GM19351 (cell line): ENCODE results near the gene VPS33A.
"Not testable (repeated sequence)": the region's sequence is repeated elsewhere in the genome, so short reads cannot be mapped to it uniquely, and the experiment has no call there.

Source experiments
- ATAC-seq: cut with Tn5 transposase; IDR thresholded peaks from one replicate; pipeline ENCODE4 v1.9.1; 2021; ENCODE audit warnings: mild to moderate bottlenecking, moderate library complexity; ENCODE audit not compliant: unreplicated experiment

Gene VPS33A

DNA sequence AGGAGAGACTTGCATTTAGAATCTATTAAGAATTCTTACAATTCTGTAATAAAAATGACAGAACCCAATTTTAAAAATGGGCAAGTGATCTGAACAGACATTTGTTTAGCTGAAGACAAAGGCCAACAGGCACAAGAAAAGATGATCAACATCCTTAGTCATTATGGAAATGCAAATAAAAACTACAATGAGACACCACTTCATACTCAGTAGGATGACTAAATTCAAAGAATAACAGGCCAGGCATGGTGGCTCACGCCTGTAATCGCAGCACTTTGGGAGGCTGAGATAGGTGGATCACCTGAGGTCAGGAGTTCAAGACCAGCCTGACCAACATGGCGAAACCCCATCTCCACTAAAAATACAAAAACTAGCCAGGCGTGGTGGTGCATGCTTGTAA, 7.8 kb downstream of the VPS33A start:
- ATAC-seq = not testable (repeated sequence)

DNA sequence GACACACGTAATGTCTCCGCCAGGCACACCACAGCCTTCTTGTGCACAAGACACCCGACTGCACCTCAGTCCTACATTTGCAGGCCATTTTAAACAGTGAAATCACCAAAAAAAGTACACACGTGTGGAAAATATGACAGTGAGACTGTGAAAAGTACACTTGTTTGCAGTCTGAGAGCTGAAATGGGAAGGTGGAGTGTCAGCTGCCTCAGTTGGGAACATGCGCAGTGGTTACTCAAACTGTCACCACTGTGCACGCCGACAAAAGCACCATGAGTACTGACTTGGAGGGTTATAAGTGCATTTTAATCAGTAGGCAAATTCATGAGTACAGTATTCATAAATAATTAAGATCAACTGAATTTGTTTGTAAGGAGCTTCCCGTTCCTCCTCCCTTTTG, 15.8 kb downstream of the VPS33A start:
- ATAC-seq = no peak

DNA sequence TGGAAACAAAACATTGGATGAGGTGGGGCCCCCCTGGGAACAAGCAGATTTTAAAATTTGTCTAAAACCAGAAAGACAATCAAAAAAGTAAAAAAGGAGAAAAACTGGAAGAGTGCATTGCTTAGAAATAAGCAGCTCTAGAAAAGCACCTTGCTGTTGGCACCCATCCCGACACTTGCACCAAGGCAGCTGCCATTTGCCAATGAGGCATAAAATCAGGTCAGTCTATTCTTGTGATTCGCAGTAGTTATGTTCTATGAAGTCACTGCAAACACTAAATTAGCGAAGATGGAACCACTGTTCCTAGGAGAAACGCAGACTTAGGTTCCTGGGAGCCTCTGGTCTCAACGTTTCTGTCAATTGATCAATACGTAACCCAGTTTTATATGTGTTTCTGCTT, 16.2 kb downstream of the VPS33A start:
- ATAC-seq = no peak

DNA sequence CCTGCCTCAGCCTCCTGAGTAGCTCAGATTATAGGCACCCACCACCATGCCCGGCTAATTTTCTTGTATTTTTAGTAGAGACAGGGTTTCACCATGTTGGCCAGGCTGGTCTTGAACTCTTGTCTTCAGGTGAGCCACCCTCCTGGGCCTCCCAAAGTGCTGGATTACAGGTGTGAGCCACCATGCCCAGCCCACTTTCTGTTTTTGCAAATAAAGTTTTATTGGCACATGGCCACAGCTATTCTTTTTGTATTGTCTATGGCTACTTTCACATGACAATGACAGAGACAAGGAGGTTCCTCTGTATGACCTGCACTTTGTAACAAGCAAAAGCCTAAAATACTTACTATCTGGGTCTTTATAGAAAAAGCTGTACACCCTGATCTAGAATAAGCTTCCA, 20.7 kb downstream of the VPS33A start:
- no peak for ATAC-seq

DNA sequence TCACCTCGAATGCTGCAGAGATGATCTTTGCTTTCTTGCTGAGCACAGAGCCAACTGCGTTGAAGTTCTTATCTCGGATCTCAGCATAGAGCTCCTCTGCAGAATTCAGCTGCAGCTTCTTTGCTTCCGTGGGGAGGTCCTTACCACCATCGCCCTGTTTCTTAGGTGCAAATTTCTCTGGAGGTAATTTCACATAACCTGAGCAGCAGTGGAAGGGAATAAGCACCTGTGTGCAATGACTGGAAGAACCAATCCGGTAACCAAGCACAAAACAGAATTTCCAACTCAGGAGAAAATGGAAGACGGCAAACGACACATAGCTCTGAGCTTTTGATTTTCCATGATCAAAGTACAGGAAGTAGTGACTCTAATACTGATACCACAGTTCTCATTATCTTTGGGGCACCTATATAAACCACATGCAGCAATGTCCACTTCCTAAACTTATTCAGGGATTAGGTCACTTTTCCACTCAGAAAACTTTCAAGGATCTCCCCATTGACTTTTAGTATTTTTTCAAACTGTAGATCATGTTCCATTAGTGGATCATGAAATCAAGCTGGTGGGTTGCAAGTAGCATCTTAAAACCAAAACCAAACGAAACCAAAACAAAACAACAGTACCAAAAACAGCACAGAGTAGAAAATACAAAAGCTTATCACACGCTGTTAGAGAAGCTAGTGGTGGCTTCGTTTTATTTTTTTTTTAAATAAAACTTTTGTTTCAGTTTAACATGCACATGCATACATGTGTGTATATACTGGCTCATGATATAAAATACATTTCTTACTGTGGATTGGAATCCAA, 21.5 kb downstream of the VPS33A start:
- ATAC-seq = no peak

DNA sequence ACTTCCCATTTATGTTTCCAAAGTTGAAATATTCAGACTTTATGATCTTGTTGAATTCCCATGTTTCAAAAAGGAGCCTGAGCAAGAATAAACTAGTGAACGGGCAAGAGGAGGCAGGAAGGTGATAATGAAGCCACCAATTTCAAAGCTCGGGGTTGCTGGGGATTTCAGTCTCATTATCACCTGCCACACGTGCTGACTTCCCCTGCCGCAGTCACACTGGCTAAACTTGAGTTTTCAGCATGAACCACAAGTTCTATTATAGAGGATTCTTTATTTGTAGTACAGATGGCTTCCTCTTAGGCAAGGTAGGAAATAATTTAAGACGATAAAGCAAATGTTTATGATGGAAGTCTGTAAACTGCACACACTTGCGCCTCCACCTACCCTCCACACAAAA, 22.3 kb downstream of the VPS33A start:
- no peak for ATAC-seq

DNA sequence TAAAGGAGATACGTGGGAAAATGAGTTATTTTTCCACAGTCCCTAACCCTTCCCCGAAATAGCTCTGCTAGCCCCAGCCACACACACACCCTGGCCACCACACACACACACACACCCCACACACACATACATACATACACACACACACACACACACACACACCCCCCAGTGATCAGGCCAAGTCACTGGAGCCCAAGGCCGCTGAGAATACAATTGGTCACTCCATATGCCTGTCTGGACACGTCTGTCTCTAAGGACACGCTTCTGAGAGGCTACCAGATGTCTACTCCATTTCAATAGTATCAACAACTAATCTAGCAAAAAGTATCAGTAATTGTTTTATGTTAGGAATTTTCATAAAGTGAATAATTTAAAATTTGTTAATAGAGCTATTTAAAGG, 27.4 kb downstream of the VPS33A start:
- ATAC-seq = no peak

DNA sequence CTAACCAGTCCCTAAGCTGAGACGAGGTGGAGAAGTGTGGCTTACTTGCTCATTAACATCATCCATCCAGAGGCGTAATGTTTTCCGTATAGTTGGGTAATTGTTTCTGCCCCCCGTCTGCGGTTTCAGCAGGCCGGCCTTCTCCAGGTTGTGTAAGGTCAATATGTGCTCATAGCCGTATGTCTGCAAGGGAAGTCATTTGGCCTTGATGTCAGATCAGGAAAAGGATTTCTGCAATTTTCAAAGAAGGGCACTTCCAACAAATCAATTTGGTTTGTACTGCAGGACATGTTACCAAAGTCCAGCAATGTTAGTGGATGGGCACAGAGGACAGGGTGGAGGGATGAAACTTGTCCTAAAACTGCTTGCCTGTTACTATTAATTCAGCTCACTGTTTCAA, 30.6 kb downstream of the VPS33A start:
- no peak for ATAC-seq

DNA sequence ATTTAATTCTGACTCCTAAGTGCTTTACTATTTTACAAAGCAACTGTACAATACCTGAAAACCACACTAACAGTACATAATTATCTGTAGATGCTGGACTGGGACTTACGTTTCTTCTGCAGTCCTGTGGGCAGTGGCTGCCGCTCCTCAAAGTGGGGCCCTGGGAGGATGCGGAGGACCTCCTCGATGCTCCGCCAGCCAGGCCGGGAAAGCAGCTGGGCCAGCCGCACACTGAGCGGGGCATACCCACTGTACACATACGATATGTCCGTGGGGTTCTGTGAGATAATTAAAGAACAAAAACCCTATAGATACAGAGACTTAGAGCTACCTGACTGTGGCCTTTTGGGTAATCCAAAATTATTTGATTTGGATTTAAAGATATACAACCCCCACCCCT, 33.6 kb downstream of the VPS33A start:
- no peak for ATAC-seq

DNA sequence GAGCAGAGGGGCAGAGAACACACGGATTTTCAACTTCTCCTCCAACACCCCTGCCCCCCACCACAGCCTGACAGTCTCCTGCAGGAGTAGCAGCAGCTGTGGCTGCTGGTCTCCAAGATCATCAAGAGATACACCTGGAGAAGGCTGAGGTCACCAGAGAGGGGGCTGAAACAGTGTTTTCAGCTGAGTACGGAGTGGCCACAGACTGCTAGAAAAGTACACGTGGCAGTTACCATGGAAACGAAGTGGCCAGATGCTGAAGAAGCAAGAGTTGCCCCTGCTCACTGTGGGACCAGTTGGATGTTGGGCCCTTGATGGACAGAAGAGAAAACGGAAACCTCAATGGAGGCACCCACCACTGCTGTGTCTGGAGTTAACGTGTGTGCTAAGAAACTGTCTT, 35.5 kb downstream of the VPS33A start:
- ATAC-seq = no peak

DNA sequence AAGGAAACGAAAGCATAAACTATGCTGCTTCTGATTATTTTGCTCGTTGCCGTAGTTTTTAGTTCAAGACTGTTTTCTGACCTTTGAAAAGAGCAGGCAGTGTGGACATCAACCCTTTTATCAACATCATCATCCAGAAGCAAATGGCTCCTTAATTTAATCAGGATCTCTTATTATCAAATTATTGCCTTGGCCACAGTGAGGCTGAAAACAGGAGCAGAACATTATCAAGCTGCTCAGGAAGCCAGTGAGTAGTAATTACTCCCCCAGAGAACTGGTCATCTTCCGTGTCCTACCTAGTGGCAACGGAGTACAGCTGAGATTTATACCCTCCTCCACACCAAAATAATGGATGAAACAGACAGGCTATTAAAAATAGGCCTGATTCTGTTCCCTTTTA, 38.2 kb downstream of the VPS33A start:
- ATAC-seq = no peak

DNA sequence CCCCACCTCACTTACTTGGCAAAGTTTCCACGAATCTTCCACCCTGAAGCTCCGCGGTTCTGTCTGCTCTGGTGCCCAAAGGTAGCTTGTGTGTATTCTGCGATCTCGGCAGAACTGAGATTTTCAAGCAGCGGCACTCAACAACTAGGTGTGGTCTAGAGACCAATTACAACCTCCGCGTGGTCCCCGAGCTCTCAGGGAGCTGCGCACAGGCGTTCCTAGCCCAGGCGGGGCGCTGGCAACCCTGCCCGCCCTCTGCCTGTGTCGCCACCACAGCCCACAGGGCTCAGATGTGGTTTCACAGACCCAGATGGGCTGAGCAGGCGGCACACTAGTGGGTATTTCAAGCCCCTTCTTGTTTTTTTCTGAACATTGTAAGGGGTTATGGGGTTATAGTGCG, 39.0 kb downstream of the VPS33A start:
- ATAC-seq = no peak

DNA sequence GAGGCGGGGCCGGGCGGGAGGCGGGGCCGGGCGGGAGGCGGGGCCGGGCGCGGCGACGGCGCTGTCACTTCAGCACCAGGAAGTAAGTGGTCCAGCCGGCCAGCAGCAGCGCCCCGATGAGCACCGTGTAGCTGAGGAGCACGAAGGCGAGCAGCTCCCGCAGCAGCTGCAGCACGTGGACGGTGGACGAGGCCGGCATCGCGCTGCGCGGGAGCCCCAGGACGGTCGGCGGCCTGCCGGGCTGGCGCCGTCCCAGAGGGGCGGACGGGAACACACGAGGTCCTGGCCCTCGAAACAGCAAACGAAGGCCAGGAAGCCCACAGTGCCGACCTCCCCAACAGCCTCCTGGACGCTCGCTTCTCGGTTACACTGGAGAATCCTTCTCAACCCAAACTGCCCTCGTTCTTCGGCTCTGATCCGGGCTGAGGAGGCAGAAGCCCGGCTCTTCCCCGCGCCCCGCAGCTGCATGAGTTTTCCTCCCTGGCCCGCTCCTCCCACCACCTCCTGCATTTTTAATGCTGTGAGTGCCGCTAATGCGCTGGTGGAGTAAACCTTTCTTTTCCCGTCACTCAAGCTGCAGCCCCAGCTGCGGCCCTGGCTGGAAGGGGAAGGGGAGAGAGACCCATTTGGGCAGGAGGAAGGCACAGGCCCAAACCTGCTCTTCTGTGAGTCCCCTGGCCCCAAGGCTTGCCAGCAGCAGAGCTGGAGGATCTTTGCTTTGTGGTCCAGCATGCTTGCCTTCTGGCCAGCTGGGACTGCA, 39.7 kb downstream of the VPS33A start:
- ATAC-seq = no peak

DNA sequence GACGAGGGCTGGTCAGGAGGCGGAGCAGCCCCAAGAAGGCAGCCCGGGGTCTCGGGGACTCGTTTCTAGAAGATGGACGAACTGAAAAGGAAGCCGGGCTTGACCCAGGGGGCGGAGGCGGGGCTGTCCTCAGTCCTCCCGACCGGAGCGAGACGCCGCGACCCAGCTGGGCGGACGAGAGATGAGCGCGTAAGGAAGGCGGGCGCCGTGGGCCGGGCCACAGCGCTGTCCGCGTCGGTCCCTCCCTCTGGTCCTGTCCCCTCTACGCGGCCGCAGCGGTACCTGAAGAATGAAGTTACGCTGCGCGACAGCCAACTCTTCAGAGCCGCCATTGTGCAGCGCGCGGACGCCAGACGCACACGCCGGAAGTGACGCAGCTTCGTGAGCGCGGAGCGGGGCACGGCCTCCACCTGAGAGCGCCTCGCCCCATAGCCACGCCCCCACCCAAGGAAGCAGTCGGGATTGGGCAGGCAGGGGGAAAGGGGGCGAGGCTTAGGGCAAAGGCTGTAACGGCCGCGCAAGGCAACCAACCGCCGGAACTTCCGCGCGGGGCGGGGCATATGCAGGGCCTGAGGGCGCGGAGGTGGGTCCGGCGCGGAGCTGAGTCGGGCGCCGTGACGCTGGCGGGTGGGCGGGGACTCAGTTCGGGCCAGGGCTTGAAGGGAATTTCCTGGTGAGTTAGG, 40.5 kb downstream of the VPS33A start, which contains the start of gene DIABLO:
TSS of gene DIABLO (minus strand) at position 370 of the 683 bp plus-strand sequence. CDS start at position 332, 38 bp downstream.
- peak; percentile 86 for ATAC-seq

DNA sequence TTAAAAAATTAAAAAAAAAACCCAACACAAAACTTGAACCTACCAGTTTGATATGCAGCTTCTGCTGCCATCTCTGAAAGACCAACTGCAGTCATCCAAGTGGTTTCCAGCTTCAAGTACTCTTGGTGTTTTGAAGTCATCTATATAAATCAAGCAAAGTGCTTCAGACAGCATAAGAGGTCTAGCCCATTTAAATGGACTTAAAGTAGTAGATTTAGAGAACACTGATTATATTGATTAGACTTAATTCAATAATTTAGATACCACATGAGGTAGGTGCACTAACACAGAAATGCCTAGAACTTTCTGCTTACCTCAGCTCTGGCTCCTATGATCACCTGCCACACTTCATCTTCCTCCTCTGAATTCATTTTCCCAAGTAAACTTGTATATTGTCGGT, 49.8 kb downstream of the VPS33A start:
- ATAC-seq = no peak

DNA sequence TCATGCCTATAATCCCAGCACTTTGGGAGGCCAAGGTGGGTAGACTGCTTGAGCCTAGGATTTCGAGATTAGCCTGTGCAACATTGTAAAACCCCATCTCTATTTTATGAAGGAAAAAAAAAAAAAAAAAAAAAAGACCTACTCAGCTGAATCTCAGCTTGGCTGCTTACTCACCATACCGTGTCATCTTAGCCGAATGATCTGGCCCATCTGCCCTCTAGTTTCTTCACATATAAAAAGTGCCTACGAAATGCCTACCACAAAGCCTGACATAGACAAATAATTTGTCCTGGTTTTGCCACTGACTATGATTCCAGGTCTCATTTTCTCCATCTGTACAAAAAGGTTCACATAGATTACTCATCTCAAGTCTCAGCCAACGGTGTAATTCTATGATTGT, 50.5 kb downstream of the VPS33A start:
- ATAC-seq = no peak

DNA sequence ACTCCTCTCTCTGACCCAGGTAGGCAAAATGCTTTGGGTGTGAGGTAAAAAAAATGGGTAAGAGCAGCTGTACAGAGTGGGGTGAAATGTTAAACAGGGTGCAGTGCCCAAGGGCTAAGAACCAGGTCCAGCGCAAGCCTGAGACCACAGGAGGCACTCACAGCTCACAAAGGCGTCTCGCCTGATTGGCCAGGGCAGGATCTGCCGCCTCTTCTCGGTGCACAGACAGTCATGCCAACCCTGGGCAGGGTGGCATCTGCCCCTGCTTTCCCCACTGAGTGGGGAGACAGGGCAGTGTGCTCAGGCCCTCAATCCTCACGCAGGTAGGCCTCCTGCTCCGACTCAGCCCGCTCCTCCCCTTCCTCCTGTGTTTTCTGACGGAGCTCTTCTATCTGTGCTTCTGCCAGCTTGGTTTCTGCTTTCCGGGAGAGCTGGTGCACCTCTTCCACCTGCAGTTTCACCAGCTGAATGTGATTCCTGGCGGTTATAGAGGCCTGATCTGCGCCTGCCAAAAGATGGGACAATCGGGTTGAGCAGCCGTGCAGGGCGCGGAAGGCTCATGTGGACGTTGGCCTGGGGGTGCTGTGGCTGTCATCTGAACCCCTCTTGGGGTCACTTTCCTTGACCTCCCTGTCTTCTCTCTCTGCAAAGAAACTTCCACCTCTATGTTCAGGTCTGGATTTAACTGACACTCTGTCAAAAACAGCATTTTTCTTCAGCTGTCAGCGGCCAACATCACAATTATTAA, 58.0 kb downstream of the VPS33A start:
- no peak for ATAC-seq

DNA sequence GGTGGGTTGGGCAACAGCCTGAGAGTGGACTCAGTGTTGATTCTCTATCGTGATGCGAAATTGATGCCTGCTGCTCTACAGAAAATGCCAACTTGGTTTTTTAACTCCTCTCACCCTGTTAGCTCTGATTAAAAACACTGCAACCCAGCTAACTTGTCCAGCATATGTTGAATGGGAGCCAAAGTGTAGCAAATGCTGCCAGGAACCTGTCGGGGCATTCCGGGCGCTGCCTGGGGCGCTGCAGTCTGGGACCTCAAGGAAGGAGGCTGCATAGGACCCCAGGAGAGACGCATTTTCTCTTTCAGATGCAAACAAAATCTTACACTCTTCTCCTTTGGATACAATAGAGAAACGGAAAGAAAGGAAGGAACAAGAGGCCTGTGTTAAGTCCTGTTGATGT, 58.9 kb downstream of the VPS33A start:
- ATAC-seq = no peak

DNA sequence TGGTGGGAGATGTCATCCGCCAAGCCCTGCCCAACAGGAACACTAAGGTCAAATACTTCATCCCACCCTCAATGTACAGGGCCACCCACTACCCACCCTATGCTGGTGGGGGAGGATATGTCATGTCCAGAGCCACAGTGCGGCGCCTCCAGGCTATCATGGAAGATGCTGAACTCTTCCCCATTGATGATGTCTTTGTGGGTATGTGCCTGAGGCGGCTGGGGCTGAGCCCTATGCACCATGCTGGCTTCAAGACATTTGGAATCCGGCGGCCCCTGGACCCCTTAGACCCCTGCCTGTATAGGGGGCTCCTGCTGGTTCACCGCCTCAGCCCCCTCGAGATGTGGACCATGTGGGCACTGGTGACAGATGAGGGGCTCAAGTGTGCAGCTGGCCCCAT, 59.3 kb downstream of the VPS33A start:
- no peak for ATAC-seq

DNA sequence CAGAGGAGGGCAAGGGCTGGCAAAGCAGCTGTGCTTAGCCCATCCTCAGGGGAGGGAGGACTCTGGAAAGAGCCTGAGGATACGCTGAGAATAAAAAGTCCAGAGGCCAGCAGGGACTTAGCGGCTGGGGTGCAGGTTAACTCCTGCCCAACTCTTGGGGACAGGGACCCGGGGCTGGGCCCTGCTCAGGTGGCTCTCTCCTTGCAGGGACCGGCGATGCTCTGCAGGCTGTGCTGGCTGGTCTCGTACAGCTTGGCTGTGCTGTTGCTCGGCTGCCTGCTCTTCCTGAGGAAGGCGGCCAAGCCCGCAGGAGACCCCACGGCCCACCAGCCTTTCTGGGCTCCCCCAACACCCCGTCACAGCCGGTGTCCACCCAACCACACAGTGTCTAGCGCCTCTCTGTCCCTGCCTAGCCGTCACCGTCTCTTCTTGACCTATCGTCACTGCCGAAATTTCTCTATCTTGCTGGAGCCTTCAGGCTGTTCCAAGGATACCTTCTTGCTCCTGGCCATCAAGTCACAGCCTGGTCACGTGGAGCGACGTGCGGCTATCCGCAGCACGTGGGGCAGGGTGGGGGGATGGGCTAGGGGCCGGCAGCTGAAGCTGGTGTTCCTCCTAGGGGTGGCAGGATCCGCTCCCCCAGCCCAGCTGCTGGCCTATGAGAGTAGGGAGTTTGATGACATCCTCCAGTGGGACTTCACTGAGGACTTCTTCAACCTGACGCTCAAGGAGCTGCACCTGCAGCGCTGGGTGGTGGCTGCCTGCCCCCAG, 60.0 kb downstream of the VPS33A start:
- ATAC-seq = no peak
